ENCODE results near the gene C3orf33.
"Not testable (repeated sequence)": the region's sequence is repeated elsewhere in the genome, so short reads cannot be mapped to it uniquely, and the experiment has no call there.

C3orf33 gene, protein sequence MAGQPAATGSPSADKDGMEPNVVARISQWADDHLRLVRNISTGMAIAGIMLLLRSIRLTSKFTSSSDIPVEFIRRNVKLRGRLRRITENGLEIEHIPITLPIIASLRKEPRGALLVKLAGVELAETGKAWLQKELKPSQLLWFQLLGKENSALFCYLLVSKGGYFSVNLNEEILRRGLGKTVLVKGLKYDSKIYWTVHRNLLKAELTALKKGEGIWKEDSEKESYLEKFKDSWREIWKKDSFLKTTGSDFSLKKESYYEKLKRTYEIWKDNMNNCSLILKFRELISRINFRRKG

DNA sequence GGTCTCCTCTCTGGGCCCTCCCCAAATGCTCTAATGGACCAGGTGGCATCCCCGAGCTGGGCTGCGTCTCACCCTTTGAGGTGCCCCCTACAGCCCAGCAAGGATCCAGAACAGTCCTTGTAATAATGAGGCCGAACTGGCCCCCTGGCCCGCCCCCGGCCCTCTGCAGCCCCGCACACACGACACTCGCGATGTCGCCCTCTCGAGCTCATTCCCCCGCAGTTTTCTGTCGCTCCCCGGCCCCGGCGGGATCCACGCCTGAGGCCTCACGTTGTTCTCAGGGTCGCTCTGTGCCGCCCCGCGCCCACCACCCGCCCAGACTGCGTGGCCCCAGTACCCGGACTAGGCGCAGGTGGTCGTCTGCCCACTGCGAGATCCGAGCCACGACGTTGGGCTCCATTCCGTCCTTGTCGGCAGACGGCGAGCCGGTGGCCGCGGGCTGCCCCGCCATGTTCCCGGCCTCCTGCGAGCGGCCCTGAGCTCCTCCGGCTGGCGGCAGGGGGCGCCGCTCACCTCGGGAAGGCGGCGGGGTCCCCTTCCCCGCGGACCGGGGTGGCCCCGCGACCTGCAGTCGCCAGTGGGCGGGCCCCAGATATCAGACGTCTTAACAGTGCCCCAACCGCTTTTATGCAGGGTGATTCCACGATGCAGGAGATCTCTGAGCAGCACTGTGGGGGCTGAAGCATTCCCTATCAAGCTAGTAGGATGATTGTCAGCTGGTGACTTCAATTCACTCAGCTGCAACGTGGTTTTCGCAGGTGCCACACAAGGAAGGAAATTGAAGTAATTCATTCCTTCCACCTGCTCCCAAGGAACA is at the start of gene C3orf33:
Gene C3orf33, minus strand, starts transcription at position 477 of the 817 bp plus-strand sequence. Its CDS starts 26 bp downstream, at position 451.
- peak; percentile 85 for DNase-seq

- DNase-seq = peak; percentile 98
Observed at GRCh38 chr3:155854141-155854940, 48.3 kb upstream of the C3orf33 start, which contains the start of gene SLC33A1. Gene SLC33A1 (minus strand): TSS chr3:155854427. CDS start chr3:155853997, 430 bp downstream.

- peak; percentile 45 for DNase-seq
Observed at GRCh38 chr3:155853214-155854140, 47.4 kb upstream of the C3orf33 start.

GRCh38 chr3:155852341-155852740 is 46.3 kb upstream of the C3orf33 start:
- DNase-seq = no peak

GRCh38 chr3:155849404-155849803 is 43.3 kb upstream of the C3orf33 start:
- not testable (repeated sequence) for DNase-seq

- no peak for DNase-seq
Observed at GRCh38 chr3:155847993-155848392, 41.9 kb upstream of the C3orf33 start.

GRCh38 chr3:155846119-155846518 is 40.0 kb upstream of the C3orf33 start:
- DNase-seq = no peak

- DNase-seq = no peak
Observed at GRCh38 chr3:155843569-155843968, 37.5 kb upstream of the C3orf33 start.

DNA sequence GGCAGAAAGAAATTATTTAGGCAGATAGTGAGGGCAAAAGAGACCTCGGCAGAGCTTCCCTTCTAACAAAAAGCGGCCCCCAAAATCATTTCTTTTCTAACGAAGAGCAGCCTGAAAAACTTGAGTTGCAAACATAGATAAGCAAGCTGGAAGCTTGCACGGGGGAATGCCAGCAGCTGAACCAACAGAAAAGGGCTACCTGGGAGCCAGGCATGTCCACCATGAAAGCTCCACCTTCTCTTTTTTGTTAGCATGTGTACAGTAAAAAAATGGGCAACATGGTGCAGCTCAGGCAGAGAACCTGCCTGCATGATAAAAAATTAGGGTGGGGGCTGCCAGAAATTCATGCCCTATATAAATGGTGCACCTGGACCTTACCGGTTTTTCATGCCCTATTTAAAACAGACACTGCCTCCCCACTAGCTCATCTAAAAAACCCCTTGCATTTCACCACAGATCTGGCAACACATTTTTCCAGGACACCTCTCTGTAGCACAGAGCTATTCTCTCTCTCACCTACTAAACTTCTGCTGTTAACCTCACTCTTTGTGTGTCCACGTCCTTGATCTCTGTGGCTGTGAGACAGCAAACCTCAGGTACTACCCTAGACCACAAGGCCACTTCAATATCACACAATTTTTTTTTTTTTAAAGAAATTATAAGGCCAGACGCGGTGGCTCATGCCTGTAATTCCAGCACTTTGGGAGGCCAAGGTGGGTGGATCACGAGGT is 29.4 kb upstream of the C3orf33 start:
- no peak for DNase-seq

DNA sequence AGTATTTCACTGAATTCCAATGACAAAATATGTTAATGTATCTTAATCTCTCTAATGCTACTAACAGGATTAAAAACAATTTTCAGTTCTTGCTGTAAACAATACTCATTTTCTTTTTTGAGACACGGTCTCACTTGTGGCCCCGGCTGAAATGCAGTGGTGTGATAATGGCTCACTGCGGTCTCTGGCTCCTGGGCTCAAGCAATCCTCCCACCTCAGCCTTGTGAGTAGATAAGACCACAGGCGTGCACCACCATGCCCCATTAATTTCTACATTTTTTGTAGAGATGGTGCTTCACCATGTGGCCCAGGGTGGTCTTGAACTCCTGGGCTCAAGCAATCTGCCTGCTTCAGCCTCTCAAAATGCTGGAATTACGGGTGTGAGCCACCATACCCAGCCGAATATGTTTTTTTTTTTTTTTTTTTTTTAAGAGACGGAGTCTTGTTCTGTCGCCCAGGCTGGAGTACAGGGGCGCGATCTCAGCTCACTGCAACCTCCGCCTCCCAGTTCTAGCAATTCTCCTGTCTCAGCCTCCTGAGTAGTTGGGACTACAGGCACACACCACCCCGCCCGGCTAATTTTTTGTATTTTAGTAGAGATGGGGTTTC is 22.5 kb upstream of the C3orf33 start:
- DNase-seq = not testable (repeated sequence)

- no peak for DNase-seq
Observed at GRCh38 chr3:155815030-155815545, 9.0 kb upstream of the C3orf33 start.

DNA sequence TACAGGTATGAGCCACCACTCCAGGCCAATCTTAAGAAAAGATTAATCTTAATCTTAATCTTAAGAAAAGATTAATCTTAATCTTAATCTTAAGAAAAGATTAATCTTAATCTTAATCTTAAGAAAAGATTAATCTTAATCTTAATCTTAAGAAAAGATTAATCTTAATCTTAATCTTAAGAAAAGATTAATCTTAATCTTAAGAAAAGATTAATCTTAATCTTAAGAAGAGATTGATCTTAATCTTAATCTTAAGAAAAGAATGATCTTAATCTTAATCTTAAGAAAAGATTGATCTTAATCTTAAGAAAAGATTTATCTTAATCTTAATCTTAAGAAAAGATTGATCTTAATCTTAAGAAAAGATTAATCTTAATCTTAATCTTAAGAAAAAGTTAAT is 7.1 kb upstream of the C3orf33 start:
- DNase-seq = not testable (repeated sequence)

DNA sequence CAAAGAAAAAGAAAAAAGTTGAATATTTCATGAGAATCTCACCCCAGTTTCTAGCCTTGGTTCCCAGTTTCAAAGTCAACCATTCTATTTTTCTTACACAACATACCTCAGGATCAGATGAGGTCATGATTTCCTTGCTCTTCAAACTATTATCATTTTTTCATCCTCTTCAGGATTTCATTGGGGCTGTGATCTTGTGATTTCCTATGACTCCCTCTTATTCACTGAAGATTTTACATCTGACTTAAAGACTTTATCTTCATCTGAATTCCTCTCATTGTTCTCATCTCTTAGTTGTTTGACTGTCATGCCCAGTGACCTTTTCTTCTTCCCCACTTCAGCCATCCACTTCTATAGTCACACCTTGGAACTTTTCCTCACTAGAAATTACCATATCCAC is 3.1 kb upstream of the C3orf33 start:
- DNase-seq = no peak

- DNase-seq = no peak
Observed at GRCh38 chr3:155807823-155808222, 1.7 kb upstream of the C3orf33 start.

- DNase-seq = peak; percentile 75
Observed at GRCh38 chr3:155805204-155805801, 775 bp downstream of the C3orf33 start.

- no peak for DNase-seq
Observed at GRCh38 chr3:155804323-155804722, 1.8 kb downstream of the C3orf33 start.

DNA sequence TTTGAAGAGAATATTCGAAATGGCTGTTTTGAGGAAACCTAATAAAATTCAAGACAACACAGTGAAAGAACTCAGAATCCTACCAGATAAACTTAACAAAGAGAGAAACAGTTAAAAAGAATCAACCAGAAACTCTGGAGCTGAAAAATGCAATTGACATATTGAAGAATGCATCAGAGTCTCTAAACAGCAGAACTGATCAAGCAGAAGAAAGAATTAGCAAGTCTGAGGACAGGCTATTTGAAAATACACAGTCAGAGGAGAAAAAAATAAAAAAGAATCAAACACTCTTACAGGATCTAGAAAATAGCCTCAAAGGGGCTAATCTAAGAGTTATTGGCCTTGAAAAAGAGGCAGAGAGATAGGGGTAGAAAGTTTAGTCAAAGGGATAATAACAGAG is 13.5 kb downstream of the C3orf33 start:
- no peak for DNase-seq

DNA sequence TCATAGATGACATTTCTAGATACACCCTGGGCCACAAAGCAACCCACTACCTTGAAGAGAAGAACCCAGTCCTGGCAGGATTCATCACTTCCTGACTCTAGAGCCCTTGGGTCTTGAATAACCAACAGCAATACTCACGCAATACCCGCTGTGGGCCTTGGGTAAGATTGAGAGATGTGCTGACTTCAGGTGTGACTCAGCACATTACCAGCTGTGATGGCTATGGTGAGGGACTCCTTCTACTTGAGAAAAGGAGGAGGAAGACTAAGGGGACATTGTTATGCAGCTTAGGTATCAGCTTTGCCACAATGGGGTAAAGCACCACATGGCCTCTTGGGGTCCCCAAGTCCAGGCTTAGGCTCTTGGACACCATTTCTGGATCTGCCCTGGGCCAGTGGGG is 14.9 kb downstream of the C3orf33 start:
- DNase-seq = no peak

- DNase-seq = no peak
Observed at GRCh38 chr3:155790272-155790925, 15.7 kb downstream of the C3orf33 start.

Measured in stimulated activated CD4-positive, alpha-beta T cell treated with anti-CD3 and anti-CD28 coated beads, Interleukin-15, amount 100 ng/mL, for 24 hours (primary cell).